GM12878 (cell line): Measurements from ENCODE around the gene IQCF6. TPM values are rescaled to one million over a fixed set of nuclear protein-coding genes. Genes with fewer than 3 reads are reported as not detected.
A peak's percentile ranks its signal among the peaks of the same experiment; 100 is the strongest.

ENCODE experiments used
- ATAC-seq: fragments of 200-7000 bp; cut with Tn5 transposase; 3 replicates; pipeline ENCODE4 v1.9.1; 2020; ENCODE audit warnings: mild to moderate bottlenecking, moderate library complexity
- BruUV-seq: library from RNA; stranded (reverse); fragments of 400-500 nt; replicated peaks from 2 replicates; lab custom pipeline; 2021; lab: Mats Ljungman, UMichigan
- CTCF ChIA-PET: fragments of 300-600 bp; sonication (Branson Sonifier 250); formaldehyde crosslinking; extraction: SDS; loops from one replicate; lab custom pipeline; 2021; ENCODE audit warnings: inconsistent platforms; lab: Yijun Ruan, JAX
- POLR2A ChIA-PET: fragments of 350-600 bp; formaldehyde crosslinking; extraction: SDS; loops from one replicate; lab custom pipeline; 2021; ENCODE audit warnings: inconsistent platforms; lab: Charles Lee
- RAD21 ChIA-PET: fragments of 300-600 bp; sonication (Branson Sonifier 250); formaldehyde crosslinking; loops from one replicate; lab custom pipeline; 2023; ENCODE audit warnings: antibody characterized with exemption; ENCODE audit not compliant: unreplicated experiment; lab: Charles Lee
- SMC1A ChIA-PET: fragments of 300-600 bp; sonication (Branson Sonifier 250); formaldehyde crosslinking; loops from one replicate; lab custom pipeline; 2023; ENCODE audit not compliant: unreplicated experiment, uncharacterized antibody; lab: Charles Lee
- DNase-seq: peaks from one replicate; pipeline ENCODE4 v3.0.0-alpha.2; 2011; ENCODE audit warnings: low read depth, low spot score
- FAIRE-seq: peaks from 3 replicates; lab custom pipeline; 2011; peaks lifted over from hg19 to GRCh38; lab: Jason Lieb, UNC
- H2AFZ ChIP-seq: 2 replicates; pipeline ENCODE4 v1.6.0; 2011; ENCODE audit warnings: low read depth, low read length, control low read depth; ENCODE audit not compliant: control insufficient read depth
- H3K27ac ChIP-seq: 2 replicates; pipeline ENCODE4 v1.5.1; 2011; ENCODE audit warnings: control low read depth; ENCODE audit not compliant: control insufficient read depth, insufficient read depth
- H3K27me3 ChIP-seq, 2 experiments: replicated peaks in 1 of 2; 2 replicates each; pipeline versions ENCODE4 v1.6.0 to v1.6.1; 2011; ENCODE audit warnings: low read length in 1 of 2; ENCODE audit not compliant: control insufficient read depth in 2 of 2, insufficient read depth in 2 of 2
- H3K36me3 ChIP-seq, 2 experiments: 2 replicates each; pipeline ENCODE4 v1.5.1; 2011; ENCODE audit warnings: low read length in 1 of 2; ENCODE audit not compliant: control insufficient read depth in 2 of 2, insufficient read depth in 2 of 2
- H3K4me1 ChIP-seq: 2 replicates; pipeline ENCODE4 v1.6.1; 2011; ENCODE audit warnings: mild to moderate bottlenecking, low read length, moderate library complexity, mixed read lengths; ENCODE audit not compliant: control insufficient read depth, insufficient read depth
- H3K4me2 ChIP-seq: 2 replicates; pipeline ENCODE4 v1.6.0; 2011; ENCODE audit warnings: control low read depth; ENCODE audit not compliant: control insufficient read depth, insufficient read depth
- H3K4me3 ChIP-seq: fragments of 200-600 bp; sonication (generic); 2 replicates; pipeline ENCODE4 v1.5.1; 2016
- H3K79me2 ChIP-seq: 2 replicates; pipeline ENCODE4 v1.6.0; 2011; ENCODE audit warnings: low read length; ENCODE audit not compliant: control insufficient read depth, insufficient read depth
- H3K9ac ChIP-seq: 2 replicates; pipeline ENCODE4 v1.8.0; 2011; ENCODE audit warnings: low read length, control low read depth, mixed read lengths; ENCODE audit not compliant: control insufficient read depth, insufficient read depth
- H3K9me3 ChIP-seq: replicated peaks from 3 replicates; pipeline ENCODE4 v1.5.1; 2011; ENCODE audit warnings: mild to moderate bottlenecking, low read length; ENCODE audit not compliant: control insufficient read depth, insufficient read depth
- H4K20me1 ChIP-seq: 2 replicates; pipeline ENCODE4 v1.6.0; 2011; ENCODE audit not compliant: control insufficient read depth, insufficient read depth
- ATF2 ChIP-seq: IDR thresholded peaks from 2 replicates; pipeline ENCODE4 v1.6.1; 2012; ENCODE audit warnings: low read length, inconsistent platforms
- CEBPB ChIP-seq, 2 experiments: fragments of 150-350 bp in 1 of 2; IDR thresholded peaks; 2 replicates each; pipeline ENCODE4 v1.6.1; 2012 to 2014; ENCODE audit warnings: low read depth in 2 of 2, low read length in 2 of 2, borderline replicate concordance in 1 of 2, inconsistent platforms in 1 of 2
- JUNB ChIP-seq: IDR thresholded peaks from 2 replicates; pipeline ENCODE4 v1.6.1; 2016; ENCODE audit warnings: antibody characterized with exemption, mild to moderate bottlenecking
- MEF2B ChIP-seq: fragments of 450-650 bp; IDR thresholded peaks from 2 replicates; pipeline ENCODE4 v1.6.1; 2018; ENCODE audit warnings: mild to moderate bottlenecking, moderate library complexity; ENCODE audit not compliant: partially characterized antibody, poor library complexity, severe bottlenecking
- RUNX3 ChIP-seq: IDR thresholded peaks from 2 replicates; pipeline ENCODE4 v1.6.1; 2012; ENCODE audit warnings: low read length, inconsistent platforms
- STAT3 ChIP-seq: IDR thresholded peaks from 2 replicates; pipeline ENCODE4 v1.6.1; 2011; ENCODE audit warnings: low read depth, low read length, improper control_type of control experiment
- WGBS: methylation state at CpG from one replicate; pipeline ENCODE4 v1.1.6; 2016; ENCODE audit warnings: low lambda C conversion rate; ENCODE audit not compliant: insufficient replicate concordance, insufficient coverage; ENCODE audit errors: missing lambda C conversion rate; 5-methylcytosine and 5-hydroxymethylcytosine counted together
- in situ Hi-C: fragments of 300-500 bp; cut with MboI; formaldehyde crosslinking; loops from 9 replicates; pipeline ENCODE4 v1.14.3; 2018; ENCODE audit warnings: mixed read lengths
- intact Hi-C: fragments of 100-400 bp; cut with micrococcal nuclease; formaldehyde crosslinking; loops from one replicate; pipeline ENCODE4 v1.14.2; 2022; ENCODE audit not compliant: unreplicated experiment
- polyA plus RNA-seq, 11 experiments: library from polyadenylated mRNA; depleted of rRNA in 4 of 11; unstranded in 6 of 11; stranded (reverse) in 5 of 11; fragments of >200 nt; fragmentation: Nextera tagmentation in 4 of 11; fragmentation: Illumina TruSeq in 1 of 11; extraction: Ambion mirVana in 4 of 11; extraction: Trizol in 1 of 11; gene quantifications; 1 replicate in 1 of 11; 2 replicates in 10 of 11; pipeline versions ENCODE4 v1.2.1 to v1.2.3, GENCODE V29; 2011 to 2016; ENCODE audit warnings: inconsistent platforms in 2 of 11, missing spikeins in 2 of 11, low read depth in 1 of 11
- total RNA-seq, 4 experiments: library from RNA; depleted of rRNA in 3 of 4; stranded (reverse); fragments of >200 nt in 3 of 4; fragmentation: Illumina TruSeq in 1 of 4; extraction: Trizol in 1 of 4; gene quantifications; 2 replicates each; pipeline versions ENCODE4 v1.2.1 to v1.2.3, GENCODE V29; 2013 to 2021

Gene IQCF6
- total and polyA plus RNA-seq, 10 of the 15 experiments (the other 5 are each of a cell fraction or from before 2014, with no cell fraction given): not detected

DNA sequence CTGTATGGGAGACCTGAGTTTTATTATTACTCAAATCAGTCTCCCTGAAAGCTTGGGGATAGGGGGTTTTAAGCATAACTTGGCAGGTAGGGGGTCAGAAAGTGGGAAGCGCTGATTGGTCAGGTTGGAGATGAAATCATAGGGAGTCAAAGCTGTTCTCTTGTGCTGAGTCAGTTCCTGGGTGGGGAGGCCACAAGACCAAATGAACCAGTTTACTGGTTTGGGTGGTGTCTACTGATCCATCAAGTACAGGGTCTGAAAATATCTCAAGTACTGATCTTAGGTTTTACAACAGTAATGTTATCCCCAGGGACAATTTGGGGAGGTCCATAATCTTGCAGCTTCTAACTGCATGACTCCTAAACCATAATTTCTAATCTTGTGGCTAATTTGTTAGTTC, 17.8 kb upstream of the IQCF6 start:
- in situ Hi-C loops: no loop called here
- no peak for FAIRE-seq

More for the DNA sequence above, 17.8 kb upstream of the IQCF6 start:
- TF ChIP-seq RUNX3: peak; percentile 67
- TF ChIP-seq JUNB: peak; percentile 44; the same call in 1 of the 2 replicates
- peak; percentile 20; the same call in 1 of the 2 replicates for TF ChIP-seq ATF2
- TF ChIP-seq MEF2B: peak; percentile 45
- no peak for TF ChIP-seq STAT3
- TF ChIP-seq CEBPB (IDR thresholded peaks at IDR 0.05; ENCODE audit: borderline replicate concordance in 1 of 2, low read depth in 2 of 2, low read length in 2 of 2): no peak
- ChIA-PET CTCF (interaction anchor here (0.6 to 9.5 kb wide), 4 partner anchors 14 to 406 kb away, joined by 3 to 116 read pairs (median 4); partner anchors contain the start of gene RBM15B), POLR2A (no interaction called here), RAD21 (interaction anchor here (4.0 to 4.5 kb wide), 2 partner anchors 77 to 296 kb away, joined by 28 to 47 read pairs; partner anchors contain the start of gene DCAF1), SMC1A (interaction anchor here (0.7 to 2.7 kb wide), 5 partner anchors 15 to 527 kb away, joined by 3 to 24 read pairs (median 3); no protein-coding TSS in a partner anchor)
- Histone ChIP-seq H3K9ac (no peak overlapping the region), H3K9me3 (no peaks in the 10 kb centered on the region), H3K27ac (no peak overlapping the region), H3K4me3 (no peak overlapping the region), H3K27me3 (no peaks in the 10 kb centered on the region), H3K4me2 (no peak overlapping the region), H4K20me1 (no peaks in the 10 kb centered on the region), H2AFZ (no peak overlapping the region), H3K4me1 (no peaks in the 10 kb centered on the region), H3K36me3 (no peaks in the 10 kb centered on the region), H3K79me2 (no peaks in the 10 kb centered on the region)
- intact Hi-C loops: loop anchor here (5.0 kb wide), 1 partner anchor 405 kb away; the partner anchor contains the start of gene RBM15B
- BruUV-seq: no TSS peak
- ATAC-seq: peak; percentile 71
- WGBS: 0% methylated on average over 1 of the region's 1 CpG
- DNase-seq: peak; percentile 13
